NCI-H187 treated with DMSO at 0.1 percent for 48 hours (cell line): ENCODE data around the gene RNF152.
A peak's percentile ranks its signal among the peaks of the same experiment; 100 is the strongest.
"Not testable (repeated sequence)": the region's sequence is repeated elsewhere in the genome, so short reads cannot be mapped to it uniquely, and the experiment has no call there.

Experiments used
- DNase-seq: peaks from one replicate; lab custom pipeline; 2025; lab: John Stamatoyannopoulos, UW

RNF152 gene

GRCh38 chr18:61821748-61822147, 71.1 kb downstream of the RNF152 start:
- DNase-seq = no peak

DNA sequence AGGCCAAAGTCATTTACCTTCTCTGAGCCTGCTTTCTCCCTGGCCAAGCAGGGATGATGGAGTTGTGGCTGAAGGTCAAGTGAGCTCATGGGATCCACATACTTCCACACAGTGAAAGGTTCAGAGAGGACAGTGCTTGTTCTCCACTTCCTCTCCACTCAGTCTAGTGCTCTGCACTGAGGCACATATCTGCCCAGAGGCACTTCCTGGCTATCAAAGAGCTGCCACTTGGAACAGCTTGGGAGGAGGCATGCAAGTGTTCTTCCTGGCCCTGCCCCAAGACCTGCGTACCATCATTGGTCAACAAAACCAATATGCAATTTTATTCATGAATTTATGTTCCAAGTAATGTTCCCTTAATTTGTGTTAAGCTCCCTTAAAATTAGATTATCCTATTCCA, 71.9 kb downstream of the RNF152 start:
- DNase-seq = no peak

DNA sequence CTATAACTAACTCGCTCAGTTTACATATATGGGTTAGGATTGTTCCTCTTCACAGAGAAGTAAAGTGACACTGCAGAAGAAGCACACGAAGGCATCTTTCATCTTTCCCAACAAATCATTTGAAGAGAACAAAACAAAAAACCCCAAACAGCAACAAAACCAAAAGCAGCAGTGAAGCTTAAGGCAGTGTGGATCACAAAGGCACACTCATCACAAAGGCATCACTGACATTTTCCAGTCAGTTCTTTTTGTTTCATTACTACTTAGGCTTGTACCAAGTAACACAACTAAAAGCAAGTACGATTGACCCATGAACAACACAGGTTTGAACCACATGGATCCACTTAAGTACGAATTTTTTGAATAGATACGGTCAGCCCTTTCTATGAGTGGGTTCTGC, 75.7 kb downstream of the RNF152 start:
- no peak for DNase-seq

DNA sequence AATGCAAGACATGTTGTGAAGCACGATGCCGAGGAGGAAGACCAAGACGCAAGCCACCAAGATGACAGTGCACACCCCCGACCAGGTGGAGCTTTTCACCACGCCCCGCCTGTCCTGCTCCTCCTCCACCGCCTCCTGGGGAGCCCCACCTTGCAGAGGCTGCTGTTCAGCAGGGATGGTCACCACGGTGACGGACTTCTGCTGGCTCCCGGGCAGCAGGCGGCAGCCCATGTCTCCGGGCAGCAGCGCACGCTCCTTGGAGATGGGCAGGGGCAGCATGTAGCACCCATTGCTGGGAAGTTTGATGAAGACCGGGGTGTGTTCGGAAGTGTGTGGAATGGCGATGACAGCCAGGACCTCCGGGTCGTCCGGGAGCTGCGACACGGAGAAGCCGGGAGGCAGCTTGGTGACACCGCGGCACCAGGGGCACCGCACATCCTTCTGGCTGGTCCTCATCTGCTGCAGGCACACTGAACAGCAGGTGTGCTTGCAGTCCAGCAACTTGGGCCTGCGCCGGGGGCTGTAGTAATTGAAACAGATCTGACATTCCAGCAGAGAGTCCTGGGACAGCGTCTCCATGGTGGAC, 76.8 kb downstream of the RNF152 start:
- DNase-seq = no peak

DNA sequence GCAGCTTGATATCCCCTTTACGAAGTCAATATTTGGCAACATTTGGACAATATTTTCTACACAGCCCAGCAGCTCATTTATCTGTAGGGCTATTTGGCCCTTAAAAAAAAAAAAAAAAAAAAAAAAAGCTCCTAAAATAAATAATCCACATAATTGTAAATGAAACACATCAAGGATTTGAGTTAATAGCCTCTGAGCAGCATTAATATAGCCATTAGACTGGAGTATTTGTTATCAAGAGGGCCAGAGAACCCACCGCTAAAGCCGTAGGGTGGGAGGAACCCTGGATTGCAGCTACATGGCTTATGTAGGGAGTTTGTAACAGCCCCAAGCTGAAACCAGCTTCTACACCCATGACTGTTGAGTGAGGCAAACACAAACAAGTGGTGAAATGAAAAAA, 84.5 kb downstream of the RNF152 start:
- DNase-seq = no peak

GRCh38 chr18:61803393-61803792, 89.4 kb downstream of the RNF152 start:
- no peak for DNase-seq

DNA sequence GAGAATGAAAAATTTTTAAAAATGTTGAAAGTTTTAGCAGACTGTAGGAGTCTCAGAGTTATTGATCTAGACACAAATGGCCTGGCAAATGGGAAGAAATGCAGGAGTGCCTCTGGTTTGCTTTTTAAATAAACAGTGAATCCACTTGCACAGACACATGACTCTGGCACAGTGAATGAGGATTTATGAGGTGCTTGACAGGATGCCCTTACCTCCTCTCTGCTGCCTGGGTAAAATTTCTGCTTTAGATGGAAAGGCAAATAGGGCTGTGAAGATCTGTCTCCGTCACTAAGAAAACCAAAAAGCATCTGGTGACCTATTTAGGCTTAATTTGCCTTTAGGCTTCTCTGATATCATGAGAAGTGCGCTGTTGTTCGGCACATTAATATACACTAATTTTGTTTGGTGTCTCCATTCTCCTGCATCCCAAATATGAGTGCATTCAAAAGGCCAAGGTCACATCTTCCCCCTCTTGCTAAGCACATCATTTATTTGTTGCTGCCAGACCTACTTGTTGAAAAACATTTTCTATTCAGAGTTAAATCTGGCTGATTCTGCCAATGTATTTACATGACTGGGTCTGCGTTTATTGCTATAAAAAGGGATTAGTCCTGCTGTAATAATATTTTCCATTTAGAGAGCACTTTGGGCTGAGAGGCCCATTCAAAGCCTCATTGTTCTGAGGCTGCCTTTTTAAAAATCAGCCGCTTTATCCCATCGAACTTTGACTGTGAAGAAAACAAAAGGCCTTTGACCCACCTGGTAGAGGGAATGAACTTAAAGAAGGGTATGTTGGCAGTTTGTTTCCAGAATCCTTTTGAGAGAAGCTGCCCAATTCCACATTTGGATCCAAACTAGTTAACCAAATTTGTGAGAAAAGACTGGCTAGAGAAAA, 94.9 kb downstream of the RNF152 start:
- DNase-seq = peak; percentile 43

GRCh38 chr18:61791031-61791430, 101.8 kb downstream of the RNF152 start:
- no peak for DNase-seq

GRCh38 chr18:61787011-61787670, 105.7 kb downstream of the RNF152 start:
- DNase-seq = not testable (repeated sequence)

DNA sequence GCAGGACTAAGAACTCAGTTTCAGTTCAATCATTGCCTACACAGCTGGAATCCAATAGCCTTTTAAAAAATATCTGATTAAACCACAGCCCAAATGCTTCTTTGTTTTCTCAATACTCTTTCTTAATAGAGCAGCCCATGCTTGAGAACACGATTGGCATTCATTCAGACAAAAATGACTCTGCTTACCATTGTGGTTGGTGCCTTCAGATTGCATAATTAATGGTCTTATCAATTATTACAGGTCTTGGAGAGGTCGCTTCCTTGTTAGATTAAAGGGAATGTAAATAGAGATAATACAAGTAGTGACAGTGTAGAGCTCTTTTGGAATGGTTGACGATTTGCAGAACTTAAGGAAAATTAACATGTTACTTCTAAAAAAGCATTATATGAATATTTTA, 107.2 kb downstream of the RNF152 start:
- no peak for DNase-seq

DNA sequence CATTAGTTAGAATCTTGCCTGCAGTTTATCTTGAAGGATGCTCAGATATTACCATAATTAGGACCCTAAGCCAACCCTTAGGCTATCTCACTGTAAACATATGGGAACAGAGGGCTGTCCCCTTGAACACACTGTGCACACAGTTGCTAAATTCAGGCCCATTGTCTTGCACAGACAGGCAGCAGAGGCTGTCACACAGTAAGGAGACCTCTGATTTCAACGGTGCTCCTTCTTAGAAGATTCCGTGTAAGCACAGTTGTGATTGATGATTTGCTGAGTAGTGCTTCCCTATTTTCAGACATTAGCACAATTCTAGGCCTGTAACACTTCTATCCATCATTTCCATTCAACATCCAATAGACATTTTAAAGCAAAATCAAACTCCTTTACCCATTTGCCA, 108.0 kb downstream of the RNF152 start:
- DNase-seq = no peak

- no peak for DNase-seq
These were observed 110.3 kb downstream of the RNF152 start for GRCh38 chr18:61782545-61782944.

DNA sequence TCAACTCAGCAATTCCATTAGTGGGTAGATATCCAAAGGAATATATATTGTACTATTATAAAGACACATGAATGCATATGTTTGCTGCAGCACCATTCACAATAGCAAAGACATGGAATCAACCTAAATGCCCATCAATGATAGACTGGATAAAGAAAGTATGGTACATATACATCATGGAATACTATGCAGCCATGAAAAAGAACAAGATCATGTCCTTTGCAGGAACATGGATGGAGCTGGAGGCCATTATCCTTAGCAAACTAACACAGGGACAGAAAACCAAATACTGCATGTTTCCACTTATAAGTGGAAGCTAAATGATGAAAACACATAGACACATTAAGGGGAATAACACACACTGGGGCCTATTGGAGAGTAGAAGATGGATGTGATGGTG, 116.6 kb downstream of the RNF152 start:
- not testable (repeated sequence) for DNase-seq

- DNase-seq = no peak
These were observed 118.0 kb downstream of the RNF152 start for GRCh38 chr18:61774846-61775245.

GRCh38 chr18:61772293-61772848, 120.4 kb downstream of the RNF152 start:
- no peak for DNase-seq

GRCh38 chr18:61771861-61772260, 120.9 kb downstream of the RNF152 start:
- no peak for DNase-seq

GRCh38 chr18:61770279-61770678, 122.5 kb downstream of the RNF152 start:
- DNase-seq = no peak

- DNase-seq = no peak
These were observed 126.4 kb downstream of the RNF152 start for GRCh38 chr18:61766266-61766884.

- no peak for DNase-seq
These were observed 127.7 kb downstream of the RNF152 start for GRCh38 chr18:61765097-61765496.

GRCh38 chr18:61764381-61764780, 128.4 kb downstream of the RNF152 start:
- DNase-seq = no peak

DNA sequence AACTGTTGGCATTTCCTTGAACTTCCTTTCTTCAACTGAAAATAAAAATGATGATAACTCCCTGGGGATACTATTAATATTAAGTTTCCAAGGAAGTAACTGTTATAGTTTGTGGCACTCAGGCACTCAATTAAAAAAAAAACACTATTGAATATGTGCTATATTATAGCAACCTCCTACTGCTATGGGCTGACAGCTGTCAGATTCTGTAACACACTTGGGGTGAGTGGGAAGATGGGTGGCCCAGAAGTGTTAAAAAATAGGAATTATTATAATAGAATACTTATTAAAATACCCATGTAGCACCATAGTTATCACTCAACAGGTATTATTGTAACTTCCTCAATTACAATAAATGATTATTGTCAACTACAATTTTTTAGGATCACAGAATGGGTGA, 130.9 kb downstream of the RNF152 start:
- DNase-seq = no peak
